HL-60 (cell line): ENCODE measurements around the gene BMP6.

Source experiments
- GABPA ChIP-seq: IDR thresholded peaks from 2 replicates; pipeline ENCODE4 v1.6.1; 2012; ENCODE audit warnings: low read depth
- POLR2AphosphoS5 ChIP-seq: IDR thresholded peaks from 2 replicates; pipeline ENCODE4 v1.6.1; 2012; ENCODE audit warnings: low read depth
- TF ChIP-seq, protein P1 (sequence below): IDR thresholded peaks from one replicate; pipeline ENCODE4 v1.5.1; 2011; ENCODE audit warnings: low read length, control low read depth, inconsistent platforms; ENCODE audit not compliant: insufficient read depth
- TF ChIP-seq, protein P2 (sequence below): IDR thresholded peaks from 2 replicates; pipeline ENCODE4 v1.6.1; 2012; ENCODE audit warnings: low read depth; ENCODE audit not compliant: insufficient replicate concordance

DNA sequence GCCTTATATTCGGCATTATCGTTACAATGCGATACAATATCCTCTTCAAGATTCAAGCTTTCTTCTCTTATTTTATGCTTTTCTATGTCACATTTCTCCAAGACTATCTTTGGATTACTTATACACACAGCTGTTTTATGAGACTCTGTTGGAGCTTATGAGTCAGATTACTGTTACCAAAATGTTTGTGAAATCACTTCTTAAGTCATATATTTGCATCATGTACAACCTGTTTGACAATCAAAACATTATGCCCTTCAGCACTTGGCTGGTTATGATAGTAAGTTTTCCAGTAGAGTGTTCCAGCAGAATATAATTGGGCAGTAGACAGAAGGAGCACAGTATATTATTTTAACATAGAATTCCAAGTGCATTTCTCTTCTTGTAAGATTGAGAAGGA lies 35.2 kb downstream of the BMP6 start:
- TF ChIP-seq, protein P1, sequence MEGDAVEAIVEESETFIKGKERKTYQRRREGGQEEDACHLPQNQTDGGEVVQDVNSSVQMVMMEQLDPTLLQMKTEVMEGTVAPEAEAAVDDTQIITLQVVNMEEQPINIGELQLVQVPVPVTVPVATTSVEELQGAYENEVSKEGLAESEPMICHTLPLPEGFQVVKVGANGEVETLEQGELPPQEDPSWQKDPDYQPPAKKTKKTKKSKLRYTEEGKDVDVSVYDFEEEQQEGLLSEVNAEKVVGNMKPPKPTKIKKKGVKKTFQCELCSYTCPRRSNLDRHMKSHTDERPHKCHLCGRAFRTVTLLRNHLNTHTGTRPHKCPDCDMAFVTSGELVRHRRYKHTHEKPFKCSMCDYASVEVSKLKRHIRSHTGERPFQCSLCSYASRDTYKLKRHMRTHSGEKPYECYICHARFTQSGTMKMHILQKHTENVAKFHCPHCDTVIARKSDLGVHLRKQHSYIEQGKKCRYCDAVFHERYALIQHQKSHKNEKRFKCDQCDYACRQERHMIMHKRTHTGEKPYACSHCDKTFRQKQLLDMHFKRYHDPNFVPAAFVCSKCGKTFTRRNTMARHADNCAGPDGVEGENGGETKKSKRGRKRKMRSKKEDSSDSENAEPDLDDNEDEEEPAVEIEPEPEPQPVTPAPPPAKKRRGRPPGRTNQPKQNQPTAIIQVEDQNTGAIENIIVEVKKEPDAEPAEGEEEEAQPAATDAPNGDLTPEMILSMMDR, result no peak
- TF ChIP-seq POLR2AphosphoS5, result no peak
- TF ChIP-seq, protein P2, sequence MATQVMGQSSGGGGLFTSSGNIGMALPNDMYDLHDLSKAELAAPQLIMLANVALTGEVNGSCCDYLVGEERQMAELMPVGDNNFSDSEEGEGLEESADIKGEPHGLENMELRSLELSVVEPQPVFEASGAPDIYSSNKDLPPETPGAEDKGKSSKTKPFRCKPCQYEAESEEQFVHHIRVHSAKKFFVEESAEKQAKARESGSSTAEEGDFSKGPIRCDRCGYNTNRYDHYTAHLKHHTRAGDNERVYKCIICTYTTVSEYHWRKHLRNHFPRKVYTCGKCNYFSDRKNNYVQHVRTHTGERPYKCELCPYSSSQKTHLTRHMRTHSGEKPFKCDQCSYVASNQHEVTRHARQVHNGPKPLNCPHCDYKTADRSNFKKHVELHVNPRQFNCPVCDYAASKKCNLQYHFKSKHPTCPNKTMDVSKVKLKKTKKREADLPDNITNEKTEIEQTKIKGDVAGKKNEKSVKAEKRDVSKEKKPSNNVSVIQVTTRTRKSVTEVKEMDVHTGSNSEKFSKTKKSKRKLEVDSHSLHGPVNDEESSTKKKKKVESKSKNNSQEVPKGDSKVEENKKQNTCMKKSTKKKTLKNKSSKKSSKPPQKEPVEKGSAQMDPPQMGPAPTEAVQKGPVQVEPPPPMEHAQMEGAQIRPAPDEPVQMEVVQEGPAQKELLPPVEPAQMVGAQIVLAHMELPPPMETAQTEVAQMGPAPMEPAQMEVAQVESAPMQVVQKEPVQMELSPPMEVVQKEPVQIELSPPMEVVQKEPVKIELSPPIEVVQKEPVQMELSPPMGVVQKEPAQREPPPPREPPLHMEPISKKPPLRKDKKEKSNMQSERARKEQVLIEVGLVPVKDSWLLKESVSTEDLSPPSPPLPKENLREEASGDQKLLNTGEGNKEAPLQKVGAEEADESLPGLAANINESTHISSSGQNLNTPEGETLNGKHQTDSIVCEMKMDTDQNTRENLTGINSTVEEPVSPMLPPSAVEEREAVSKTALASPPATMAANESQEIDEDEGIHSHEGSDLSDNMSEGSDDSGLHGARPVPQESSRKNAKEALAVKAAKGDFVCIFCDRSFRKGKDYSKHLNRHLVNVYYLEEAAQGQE, result no peak
- TF ChIP-seq GABPA, result no peak
